Testis (tissue), 2 donors: ENCODE measurements around the gene PTCH1.

Source experiments
- POLR2A ChIP-seq: fragments of 450-650 bp; IDR thresholded peaks from one replicate; pipeline ENCODE4 v1.6.1; 2017; ENCODE audit warnings: antibody characterized with exemption, mild to moderate bottlenecking, moderate library complexity
- TF ChIP-seq, protein P1 (sequence below), 3 experiments: fragments of 450-650 bp in 2 of 3; fragments of 200-600 bp in 1 of 3; sonication (generic) in 1 of 3; IDR thresholded peaks; one replicate each; pipeline ENCODE4 v1.5.1; 2016 to 2019; ENCODE audit warnings: antibody characterized with exemption in 3 of 3, mild to moderate bottlenecking in 2 of 3, moderate library complexity in 1 of 3

DNA sequence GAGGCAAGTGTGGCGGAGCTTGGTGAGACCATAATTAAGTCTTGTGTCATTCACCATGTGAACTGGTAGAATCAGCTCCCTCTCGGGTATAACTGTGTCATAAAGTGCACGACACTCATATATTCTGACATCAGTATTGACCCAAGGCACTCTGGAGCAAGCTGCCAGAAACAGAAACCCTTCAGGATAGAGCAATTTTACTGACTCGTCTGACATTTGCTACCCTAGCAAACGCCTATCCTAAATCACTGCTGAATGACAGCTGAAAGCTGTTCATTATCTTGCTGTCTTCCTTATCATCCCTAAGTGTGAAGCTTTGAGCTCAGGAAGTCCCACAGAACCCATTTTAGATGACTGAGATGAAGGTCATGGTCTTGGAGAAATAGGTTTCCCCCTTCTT, 27.8 kb downstream of the PTCH1 start:
- TF ChIP-seq POLR2A, result no peak
- TF ChIP-seq, protein P1, sequence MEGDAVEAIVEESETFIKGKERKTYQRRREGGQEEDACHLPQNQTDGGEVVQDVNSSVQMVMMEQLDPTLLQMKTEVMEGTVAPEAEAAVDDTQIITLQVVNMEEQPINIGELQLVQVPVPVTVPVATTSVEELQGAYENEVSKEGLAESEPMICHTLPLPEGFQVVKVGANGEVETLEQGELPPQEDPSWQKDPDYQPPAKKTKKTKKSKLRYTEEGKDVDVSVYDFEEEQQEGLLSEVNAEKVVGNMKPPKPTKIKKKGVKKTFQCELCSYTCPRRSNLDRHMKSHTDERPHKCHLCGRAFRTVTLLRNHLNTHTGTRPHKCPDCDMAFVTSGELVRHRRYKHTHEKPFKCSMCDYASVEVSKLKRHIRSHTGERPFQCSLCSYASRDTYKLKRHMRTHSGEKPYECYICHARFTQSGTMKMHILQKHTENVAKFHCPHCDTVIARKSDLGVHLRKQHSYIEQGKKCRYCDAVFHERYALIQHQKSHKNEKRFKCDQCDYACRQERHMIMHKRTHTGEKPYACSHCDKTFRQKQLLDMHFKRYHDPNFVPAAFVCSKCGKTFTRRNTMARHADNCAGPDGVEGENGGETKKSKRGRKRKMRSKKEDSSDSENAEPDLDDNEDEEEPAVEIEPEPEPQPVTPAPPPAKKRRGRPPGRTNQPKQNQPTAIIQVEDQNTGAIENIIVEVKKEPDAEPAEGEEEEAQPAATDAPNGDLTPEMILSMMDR (IDR thresholded peaks at IDR 0.05), result no peak
